Fibroblast of skin of right biceps (primary cell): ENCODE data around the gene TGFBR3.

Experiments
- DNase-seq: peaks from one replicate; pipeline ENCODE4 v3.0.0-alpha.2; 2013

The TGFBR3 gene

DNA sequence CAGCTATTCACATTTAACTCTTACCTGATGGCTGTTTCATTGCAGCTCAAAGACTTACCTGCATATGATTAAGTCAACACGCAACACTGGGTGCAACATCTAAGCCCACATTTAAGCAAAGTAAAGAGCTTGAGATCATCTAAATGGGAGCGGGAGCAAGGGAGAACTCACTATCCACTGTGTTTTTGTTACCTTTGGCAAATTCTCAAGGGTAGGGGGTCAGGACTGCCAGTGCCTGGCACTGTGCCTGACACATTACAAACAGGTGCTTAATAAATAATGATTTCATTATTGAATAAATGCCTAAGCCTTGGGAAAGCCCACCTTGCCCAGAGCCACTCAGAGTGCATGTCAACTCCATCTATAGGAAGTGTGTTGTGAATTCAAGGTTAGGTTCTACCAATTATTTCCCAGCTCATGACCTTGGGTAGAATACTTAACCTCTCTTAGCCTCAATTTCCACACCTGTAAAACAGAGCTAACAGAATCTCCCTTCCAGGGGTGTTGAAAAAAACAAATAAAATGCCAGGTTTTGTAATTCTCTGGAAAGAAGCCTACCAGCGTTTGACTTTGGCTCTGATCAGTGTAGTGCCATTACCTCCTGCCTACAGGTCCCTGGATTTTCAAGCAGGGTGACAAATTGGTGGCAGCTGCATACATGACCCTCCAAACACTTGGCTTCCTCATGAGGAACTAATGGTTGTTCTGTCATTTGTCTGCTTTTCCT is 109.7 kb downstream of the TGFBR3 start:
- no peak for DNase-seq

DNA sequence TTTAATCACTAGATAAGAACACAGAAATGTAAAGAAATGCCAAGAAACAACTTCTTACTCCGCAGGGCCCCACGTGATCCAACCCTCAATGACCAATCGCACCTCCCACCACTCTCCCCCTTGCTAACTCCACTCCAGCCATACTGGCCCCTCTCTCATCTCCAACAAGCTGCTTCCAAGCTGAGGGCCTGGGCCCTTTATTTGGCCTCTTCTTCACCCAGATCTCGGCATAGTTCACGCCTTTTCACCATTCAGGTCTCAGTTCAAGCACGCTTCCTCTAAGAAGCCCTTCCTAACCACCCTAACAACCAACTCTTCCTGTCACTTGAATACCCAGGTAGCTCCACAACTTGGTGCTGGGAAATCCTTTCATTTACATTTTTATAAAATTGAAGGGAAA is 110.7 kb downstream of the TGFBR3 start:
- DNase-seq = no peak

DNA sequence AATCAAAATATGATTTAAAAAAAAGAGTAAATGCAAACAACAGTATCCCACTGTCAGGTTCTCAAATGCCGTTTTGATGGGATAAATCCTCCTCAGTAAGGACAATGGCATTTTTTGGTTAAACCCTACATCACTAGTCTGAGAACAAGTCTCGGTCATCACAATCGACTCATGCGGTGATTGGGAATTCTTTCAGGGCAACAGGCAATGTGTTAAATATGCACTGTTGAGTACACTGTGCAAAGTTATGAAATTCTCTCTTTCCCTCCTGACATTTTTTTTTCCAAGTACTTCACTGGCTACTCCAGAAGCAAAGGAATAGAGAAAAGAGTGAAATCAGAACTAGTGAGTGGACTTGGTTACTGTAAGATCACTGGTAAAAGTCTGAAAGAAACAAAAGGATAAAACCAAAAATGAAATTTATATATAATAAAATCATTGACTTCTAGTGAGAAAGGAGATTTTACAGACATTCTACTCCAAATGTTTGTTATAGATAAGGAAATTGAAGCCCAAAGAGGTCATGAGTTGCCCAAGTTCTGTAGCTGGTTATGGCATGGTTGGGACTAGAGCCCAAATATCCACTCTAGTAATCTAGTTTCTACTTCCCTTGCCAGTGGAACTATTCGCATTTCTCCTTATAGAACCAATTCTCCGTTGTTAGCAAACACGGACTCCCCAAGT is 111.3 kb downstream of the TGFBR3 start:
- peak; percentile 89 for DNase-seq

DNA sequence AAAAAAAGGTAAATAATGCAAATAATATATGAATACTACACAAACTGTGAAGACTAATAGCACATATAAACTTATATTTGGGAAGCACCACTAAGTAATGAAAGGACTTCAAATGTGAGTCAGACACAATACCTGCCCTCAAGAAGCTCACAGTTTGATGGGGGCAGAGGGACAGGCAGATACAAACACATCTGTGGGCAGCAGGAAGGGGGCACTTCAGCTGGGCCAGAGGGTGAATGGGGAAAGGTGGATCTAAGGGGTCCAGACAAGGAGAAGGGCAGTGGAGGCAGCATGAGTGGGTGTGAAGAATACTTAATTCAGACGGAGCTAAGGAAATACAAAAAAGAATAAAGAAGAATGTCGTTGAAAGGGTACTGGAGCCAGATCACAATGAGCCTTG is 114.2 kb downstream of the TGFBR3 start:
- DNase-seq = no peak

DNA sequence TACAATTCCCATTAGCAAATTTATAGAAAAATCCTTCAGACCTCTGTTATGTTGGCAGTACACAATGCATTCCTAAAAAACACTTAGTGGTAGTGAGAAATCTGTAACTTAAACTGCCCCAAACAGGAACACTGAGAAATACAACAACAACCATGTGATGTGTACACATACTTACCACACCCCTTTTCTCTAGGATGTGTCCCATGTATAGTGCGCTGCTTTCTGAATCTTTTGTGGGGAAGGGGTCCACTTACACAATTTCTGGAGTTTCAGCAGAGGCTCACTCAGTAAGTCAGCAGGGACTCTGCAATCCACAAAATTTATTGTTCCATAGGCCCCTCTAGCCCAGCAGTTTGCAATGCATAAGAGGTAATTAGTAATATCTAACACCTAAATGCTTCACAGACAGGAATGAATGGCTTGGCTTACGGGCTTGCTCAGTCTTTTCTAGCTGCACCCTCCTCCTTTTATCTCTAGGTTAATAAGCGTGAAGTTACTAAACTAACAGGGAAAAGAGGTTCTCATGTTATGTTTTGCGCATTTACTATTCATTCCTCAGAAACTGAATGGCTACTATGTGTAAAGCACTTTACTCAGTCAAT is 115.2 kb downstream of the TGFBR3 start:
- DNase-seq = no peak

DNA sequence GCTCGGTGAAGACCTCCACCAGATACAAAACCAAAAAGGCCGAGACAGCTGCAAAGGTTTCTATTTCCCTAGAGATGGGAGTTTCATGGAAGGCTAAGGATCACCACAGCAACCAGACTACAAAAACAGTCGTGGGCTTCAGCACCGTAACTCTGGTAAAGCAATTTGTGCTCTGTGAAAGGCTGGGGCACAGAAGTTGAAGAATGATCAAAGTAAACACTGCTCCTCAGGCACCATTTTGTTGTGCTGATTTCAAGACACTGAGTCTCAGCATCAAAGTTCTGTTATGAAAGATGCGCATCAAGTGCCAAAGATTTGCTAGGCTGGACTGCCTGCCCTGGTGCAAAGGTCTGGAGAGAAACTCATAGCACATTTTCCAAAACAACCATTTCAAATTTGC is 116.2 kb downstream of the TGFBR3 start:
- no peak for DNase-seq

DNA sequence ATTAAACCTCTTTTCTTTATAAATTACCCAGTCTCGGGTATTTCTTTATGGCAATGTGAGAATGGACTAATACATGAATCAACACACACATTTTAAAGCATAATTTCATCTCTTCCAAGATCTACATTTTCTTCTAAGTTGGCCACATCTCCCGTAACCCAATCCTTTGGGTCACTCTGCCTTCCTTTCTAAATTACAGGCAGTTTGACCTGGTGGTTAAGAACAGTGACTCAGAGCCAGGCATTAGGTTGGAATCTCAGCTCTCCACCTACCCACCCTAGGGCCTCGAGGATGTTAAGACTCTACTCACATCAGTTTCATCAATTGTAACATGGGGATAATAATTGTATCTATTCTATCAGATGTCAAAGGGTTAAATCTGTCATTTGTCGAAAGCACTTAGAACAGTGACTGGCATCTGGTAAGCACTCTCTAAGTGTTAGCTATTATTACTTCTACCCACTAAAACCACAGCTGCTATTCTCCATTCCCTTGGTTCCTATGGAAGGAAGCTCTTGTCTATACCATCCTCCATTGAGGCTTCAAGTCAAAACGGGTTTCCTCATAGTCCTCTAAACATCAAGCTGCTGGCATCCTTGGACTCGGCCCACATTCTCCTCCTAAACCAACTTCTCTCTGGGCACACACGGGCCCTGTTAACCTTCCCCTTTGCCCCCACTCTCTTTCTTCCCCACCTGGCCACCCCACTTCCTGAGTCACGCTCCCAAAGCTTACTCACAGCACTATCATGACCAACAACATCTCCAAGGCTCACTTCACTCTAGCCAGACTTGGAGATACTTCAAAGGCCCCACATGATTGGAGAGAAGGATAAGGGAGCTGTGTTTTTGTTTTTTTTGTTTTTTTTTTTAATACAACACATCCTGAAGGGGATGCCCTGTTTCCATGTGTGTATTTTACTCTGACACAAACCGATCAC is 116.9 kb downstream of the TGFBR3 start:
- peak; percentile 52 for DNase-seq

DNA sequence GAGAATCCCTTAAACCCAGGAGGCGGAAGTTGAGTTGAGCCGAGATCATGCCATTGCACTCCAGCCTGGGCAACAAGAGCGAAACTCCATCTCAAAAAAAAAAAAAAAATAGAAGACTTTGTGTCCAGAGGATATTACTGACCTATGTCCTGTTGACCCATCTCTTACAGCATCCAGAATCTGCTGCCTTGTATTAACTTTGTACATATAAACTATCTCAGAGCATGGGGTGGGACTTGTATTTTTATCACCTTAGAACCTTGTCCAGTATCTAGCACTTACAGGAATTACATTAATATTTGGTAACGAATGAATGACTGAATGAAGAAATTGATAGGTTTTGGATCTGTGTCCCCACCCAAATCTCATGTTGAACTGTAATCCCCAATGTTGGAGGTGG is 117.8 kb downstream of the TGFBR3 start:
- DNase-seq = no peak

DNA sequence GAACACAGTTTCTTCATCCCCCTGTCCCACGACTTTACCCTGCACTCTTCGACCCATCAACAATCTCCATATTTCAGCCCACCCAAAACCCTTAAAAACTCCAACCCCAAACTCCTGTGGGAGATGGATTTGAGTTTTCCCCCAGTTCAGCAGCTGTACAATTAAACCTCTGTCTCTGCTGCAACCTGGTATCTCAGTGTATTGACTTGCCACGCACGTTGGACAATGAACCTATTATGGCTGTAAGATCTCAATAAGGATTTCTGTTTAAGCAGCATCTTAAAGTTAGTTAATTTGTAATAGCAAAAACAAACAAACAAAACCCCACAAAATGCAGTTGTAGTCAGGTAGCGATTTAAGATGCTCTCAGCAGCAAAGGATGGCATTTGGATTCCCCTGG is 119.1 kb downstream of the TGFBR3 start:
- no peak for DNase-seq

DNA sequence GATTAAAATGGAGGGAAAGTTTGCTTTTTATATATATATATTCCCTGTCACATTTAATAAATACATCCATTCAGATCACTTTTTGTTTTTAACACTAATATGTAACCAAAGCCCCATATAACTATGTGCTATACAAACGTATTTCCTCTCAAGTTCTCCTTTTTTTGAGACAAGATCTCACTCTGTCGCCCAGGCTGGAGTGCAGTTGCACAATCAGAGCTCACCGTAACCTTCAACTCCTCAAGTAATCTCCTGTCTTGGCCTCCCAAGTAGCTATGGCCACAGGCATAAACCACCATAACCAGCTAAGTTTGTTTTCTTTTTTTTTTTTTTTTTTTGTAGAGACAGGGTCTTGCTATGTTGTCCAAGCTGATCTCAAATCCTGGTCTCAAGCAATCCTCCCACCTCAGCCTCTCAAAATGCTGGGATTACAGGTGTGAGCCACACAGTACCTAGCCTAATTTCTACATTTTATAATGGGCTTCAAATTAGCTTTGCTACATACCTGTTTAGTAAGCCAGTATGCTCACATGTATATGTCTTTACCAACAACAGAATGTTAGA is 120.0 kb downstream of the TGFBR3 start:
- DNase-seq = no peak

DNA sequence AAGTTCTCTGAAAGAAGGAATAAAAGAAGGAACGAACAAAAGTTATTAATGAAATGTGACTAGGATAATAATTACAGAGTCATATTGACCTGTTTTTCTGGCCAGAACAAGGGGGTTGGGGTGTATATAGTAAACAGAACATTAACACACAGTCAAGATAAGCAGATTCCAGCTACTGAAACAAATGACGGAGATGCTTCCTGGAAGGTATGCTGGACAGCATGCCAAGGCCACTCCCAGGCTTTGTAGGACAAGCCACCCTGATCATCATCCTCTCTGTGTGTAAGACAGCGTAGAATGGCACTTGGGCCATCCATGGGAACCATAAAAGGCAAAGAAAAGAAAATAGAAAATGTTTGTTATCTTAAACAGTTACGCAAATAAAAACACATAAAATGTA is 120.7 kb downstream of the TGFBR3 start:
- DNase-seq = no peak

DNA sequence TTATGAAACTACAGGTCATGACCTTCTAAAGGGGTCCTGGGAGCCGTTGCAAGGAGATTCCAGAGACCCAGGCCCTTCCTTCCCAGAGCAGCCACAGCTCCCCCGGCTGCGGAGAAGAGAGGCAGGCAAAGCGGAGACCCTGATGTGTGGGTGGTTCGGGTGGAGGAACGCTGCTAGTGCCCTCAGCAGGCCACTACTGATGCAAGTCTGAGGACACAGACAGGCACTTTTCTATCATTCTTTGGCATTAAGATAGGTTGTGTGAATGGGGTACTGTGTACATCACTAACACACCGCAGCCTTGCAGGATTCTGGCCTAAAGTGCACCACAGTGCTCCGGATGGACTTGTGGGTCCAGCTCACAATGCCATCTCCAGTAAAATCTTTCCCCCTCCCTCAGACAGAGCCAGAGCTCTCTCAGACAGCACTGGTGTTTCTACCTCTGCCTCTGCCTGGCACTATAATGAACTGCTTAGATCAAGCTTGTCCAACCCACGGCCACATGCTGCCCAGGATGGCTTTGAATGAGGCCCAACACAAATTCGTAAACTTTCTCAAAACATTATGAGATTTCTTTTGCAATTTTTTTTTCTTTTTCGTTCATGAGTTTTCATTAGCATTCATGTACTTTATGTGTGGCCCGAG is 121.4 kb downstream of the TGFBR3 start:
- DNase-seq = no peak

DNA sequence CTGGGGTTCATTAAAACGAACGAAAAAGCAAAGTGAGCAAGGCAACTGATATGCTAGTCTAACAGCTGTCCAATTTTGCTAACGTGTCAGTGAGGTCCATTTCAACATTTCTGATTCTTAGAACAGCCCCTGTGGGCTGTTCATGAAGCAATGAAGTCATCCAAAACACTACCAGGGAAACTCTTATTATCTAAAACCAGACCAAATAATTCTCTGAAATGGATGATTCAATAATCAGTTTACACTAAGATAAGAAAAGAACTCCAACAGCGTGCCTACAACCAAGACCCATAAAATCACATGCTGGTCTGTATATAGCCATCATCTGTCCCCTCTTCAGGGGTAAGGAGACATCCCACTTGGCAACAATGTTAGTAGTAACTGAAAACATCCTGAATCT is 122.7 kb downstream of the TGFBR3 start:
- no peak for DNase-seq

DNA sequence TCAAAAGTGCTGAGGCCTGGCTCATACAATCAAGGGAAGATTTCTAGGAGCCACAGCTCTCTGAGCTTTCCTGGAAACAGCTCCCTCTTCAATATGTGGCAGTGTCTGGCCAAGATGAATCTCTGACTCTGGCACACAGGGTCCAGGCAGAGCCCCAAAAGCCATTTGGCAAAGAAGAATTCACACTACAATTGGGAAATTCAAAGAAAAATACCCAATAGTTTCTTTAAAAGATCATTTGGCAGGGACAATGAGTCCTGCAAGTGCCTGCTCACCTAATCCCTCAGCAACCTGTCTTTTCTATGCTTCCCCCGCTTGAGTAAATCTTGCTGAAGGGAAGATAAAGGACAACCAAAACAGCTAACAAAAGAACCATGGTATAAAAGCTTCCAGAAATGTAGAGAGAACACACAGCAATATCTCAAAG is 124.6 kb downstream of the TGFBR3 start:
- no peak for DNase-seq

DNA sequence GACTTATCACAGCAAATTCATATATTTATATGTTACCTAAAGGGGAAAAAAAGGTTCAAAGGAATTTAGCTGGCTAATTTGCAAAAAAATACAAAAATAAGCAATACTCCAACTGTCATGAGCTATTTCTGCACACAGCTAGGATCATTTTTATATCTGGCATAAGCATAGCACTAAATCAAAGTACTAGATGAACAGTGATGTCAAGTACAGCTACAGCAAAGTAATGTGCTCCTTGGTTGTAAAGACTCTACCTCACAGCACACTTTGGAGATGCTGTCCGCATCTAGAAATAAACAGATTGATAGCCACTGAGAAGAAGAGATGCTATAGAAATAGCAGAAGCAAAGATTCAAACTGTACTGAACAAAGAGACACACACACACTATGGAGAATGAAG is 125.4 kb downstream of the TGFBR3 start:
- no peak for DNase-seq

DNA sequence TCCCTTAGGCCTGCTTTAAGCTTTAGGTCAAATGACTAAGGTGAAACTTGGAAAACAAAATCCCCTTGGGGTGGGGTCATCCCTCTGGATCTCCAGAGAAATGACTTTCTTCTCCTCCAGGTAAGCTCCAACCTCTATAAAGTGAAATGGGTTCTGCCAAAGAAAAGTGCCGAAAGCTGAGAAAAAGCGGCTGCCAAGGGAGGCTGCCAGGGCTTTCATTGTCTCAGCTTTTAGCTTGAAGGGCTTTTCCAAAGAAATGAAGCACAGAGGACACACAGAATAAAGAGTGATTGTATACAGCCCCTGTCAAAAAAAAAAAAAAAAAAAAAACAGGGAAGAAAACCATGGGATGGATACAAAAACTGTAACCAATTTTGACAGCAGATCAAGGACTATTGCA is 126.9 kb downstream of the TGFBR3 start:
- DNase-seq = no peak

DNA sequence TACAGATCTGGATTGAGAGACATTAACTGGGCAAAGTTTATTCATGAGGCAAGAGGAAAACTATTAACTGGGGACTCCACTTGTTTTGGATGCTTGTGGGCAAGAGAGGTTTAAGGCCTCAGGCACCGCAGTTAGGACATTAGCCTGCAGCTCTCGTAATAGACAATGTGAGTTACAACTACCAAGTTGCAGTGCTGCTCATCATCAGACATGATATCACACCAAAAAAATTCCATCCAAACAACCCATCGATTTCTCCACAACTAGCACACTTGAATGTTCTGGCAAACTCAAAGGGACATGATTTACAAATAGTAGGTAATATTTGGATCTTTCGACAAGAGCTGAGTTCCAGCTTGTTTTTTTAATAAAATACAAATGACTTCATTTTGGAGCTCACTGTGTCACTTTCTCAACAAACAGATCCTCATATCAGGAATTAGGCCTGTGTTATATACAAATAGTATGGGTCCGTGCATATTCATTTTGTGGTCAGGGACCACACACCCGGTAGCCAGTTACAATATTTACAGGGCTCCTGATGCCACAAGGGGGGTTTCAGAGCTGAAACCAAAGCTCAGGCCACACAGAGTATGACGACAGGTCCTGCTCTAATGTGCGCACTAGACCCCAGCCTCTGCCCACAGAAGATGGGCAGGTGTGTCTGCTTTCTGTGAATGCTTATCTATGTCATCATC is 128.0 kb downstream of the TGFBR3 start:
- DNase-seq = peak; percentile 48

DNA sequence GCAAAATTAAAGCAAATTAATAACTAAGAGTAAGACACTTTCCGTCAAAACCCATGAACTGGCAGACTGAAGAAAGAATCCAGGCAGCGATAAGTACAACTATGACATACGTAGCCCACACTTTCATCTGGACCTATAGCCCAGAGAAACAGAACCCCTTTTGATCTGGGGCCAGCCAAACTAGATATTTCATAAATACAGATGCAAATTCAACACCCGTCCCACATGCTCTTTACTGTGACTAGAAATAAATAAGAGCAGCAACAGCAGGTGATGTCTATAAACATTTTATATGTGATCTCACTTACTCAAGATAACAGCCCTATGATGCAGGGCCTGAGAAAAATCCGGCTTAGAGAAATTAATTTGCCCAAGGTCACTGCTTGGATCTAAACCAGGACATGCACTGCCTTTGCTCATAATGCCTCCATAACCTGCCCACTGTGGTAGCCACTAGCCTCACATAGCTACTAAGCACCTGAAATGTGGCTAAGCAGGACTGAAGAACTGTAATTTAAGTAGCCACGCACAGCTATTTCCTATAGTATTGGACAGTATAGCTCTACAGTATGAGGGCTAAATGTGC is 130.2 kb downstream of the TGFBR3 start:
- DNase-seq = no peak

DNA sequence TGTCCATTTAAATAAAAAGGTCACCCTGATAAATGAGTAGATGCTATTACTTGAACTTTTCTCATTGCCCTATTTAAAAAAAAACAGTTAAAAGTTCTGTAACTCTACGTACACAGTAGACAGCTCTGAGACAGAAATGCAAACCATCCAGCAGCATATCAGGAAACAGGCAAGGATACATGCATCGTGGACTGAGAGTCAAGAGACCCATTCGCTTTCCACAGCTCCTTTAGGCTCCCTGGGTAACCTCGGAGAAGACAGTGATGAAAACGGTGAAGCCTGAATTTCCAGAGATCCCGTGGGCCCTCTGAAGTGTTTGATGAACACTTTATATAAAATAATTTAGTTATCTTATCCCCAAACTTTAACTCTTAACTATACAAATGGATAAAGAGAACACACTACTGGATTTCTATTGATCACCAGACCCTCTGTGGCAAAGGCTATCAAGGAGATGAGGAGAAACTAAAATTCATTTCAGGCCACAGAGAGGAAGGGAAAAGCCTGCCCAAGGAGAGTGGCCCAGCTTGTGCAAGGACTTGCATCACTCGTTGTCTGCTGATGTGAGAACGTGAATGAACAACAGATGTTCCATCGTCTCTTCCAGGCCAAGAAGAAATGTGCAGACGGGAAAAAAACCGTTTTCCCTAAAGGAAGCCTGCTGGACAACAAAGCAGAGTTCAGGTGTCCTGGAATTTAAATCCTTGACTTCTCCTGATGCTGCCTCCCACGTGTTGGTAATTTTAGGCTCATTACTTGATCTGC is 131.0 kb downstream of the TGFBR3 start:
- DNase-seq = peak; percentile 68

DNA sequence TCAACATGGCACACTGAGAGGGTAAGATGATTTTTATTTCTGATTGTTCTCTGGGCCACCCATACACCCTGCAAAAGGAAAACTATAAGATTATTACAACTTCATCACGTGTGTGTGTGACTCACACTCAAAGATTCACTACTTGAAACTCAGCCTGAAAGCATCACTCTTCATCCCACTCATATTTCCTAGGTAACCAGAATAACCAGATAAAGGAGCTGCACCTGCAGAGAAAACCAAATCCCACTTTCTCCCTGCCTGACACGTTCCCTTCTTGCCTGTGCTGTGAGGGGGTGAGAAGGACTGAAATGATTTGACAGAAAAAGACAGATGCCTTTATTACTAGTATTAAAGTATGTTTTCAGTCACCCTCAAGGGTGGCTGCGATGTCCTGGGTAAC is 131.6 kb downstream of the TGFBR3 start:
- DNase-seq = peak; percentile 56
